T-helper 2 cell treated with Interferon-gamma antibody and Interleukin-4, amounts not matched to agents 5 μg/mL and 100 μg/mL, for 36 hours (primary cell): ENCODE data around the gene ARTN.

Experiments used
- DNase-seq: peaks from one replicate; pipeline ENCODE4 v3.0.0; 2021; ENCODE audit warnings: low spot score
- H3K27ac Mint-ChIP-seq: one replicate; pipeline ENCODE4 v1.8.0; 2021; ENCODE audit warnings: mild to moderate bottlenecking, mixed read lengths
- H3K27me3 Mint-ChIP-seq: one replicate; pipeline ENCODE4 v1.8.0; 2021; ENCODE audit warnings: low read depth, mixed read lengths
- H3K36me3 Mint-ChIP-seq: one replicate; pipeline ENCODE4 v1.8.0; 2021; ENCODE audit warnings: low read depth, mixed read lengths
- H3K4me1 Mint-ChIP-seq: one replicate; pipeline ENCODE4 v1.8.0; 2021; ENCODE audit warnings: low read depth, mixed read lengths
- H3K4me3 Mint-ChIP-seq: one replicate; pipeline ENCODE4 v1.8.0; 2022; ENCODE audit warnings: mild to moderate bottlenecking, moderate library complexity, mixed read lengths
- H3K9me3 Mint-ChIP-seq: one replicate; pipeline ENCODE4 v1.8.0; 2021; ENCODE audit warnings: mixed read lengths

Gene ARTN

DNA sequence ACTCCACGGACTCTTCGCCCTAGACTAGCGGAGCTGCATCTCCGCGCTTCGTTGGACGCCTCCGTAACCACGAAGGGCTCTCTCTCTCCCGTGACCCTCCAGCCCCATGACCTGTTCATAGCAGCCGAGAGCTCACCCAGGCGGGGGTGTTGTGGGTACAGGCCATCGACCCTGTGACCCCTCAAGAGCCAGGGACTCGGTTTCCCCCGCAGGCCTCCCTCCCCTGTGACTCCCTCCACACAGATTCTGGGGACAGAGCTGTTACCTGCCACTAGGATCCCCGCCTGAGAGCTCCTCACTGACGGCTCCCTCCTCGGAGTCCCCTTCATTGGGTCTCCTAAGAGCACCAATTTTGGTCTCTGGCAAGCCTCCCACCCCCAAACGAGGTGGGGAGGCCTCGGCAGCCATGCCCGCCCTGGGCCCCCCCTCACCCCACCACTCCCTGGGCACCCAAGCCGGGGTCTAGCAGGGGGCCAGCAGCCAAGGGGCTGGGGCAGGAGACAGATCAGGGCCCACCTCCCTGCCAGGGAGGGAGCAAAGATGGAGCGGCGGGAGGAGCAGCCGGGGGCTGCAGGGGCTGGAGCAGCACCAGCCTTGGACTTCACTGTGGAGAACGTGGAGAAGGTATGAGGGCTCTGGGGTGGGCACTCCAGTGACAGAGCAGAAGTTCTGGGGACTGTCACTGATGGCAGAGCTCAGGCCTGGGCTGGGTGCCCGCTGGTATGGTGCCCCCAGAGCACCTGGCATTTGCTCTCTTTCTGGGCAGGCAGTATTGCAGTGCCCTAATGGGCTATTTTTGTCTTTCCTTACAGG lies 13.7 kb downstream of the ARTN start:
- Mint-ChIP-seq H3K9me3 (no peaks in the 10 kb centered on the region), H3K36me3 (peaks cover 2% of the 10 kb centered on the region), H3K27ac (peak overlapping the region; percentile 92), H3K4me3 (peak overlapping the region; percentile 96), H3K4me1 (peaks cover 34% of the 10 kb centered on the region), H3K27me3 (no peaks in the 10 kb centered on the region)
- DNase-seq = no peak

DNA sequence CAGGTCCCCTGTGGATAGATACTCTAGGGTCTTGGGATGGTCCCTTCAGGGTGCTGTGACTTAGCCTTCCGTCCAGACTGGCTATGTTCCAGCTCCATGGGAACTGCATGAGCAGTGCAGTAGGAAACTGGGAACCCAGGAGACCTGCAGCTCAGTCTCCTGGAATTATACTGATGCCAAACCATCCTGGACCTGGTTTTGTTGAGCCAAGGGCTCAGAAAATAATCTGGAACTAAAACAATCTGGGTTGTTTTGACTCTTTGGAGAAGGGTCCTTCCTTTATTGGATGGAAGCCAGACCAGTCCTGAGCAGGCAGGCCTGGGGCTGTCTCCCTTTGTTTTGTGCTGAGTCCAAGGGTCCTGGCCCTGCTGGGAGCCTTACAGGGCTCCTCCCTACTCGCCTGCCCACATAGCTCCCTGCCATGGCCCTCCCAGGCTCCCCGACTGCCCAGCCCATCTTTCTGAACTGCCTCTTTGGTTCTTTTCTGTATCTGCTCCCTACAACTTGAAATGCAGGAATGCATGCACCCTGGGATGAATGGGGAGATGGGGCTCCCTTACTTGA lies 14.4 kb downstream of the ARTN start:
- peak overlapping the region; percentile 96 for H3K4me3 Mint-ChIP-seq
- H3K36me3 Mint-ChIP-seq = peaks cover 2% of the 10 kb centered on the region
- H3K4me1 Mint-ChIP-seq = peaks cover 34% of the 10 kb centered on the region
- DNase-seq = no peak
- H3K27me3 Mint-ChIP-seq = no peaks in the 10 kb centered on the region
- H3K9me3 Mint-ChIP-seq = no peaks in the 10 kb centered on the region
- H3K27ac Mint-ChIP-seq = peak overlapping the region; percentile 76

DNA sequence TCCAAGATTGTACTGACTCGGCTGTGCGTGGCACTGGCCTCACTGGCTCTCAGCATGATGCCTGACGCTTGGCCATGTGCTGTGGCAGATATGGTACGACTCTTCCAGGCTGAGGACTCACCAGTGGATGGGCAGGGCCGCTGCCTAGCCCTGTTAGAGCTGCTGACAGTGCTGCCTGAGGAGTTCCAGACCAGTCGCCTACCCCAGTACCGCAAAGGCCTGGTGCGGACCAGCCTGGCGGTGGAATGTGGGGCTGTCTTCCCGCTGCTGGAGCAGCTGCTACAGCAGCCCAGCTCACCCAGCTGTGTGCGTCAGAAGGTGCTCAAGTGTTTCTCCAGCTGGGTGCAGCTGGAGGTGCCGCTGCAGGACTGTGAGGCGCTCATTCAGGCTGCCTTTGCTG lies 16.1 kb downstream of the ARTN start:
- H3K27me3 Mint-ChIP-seq = no peaks in the 10 kb centered on the region
- peaks cover 29% of the 10 kb centered on the region for H3K4me1 Mint-ChIP-seq
- no peak overlapping the region for H3K27ac Mint-ChIP-seq
- DNase-seq = no peak
- H3K9me3 Mint-ChIP-seq = no peaks in the 10 kb centered on the region
- H3K4me3 Mint-ChIP-seq = no peak overlapping the region
- H3K36me3 Mint-ChIP-seq = peaks cover 2% of the 10 kb centered on the region

DNA sequence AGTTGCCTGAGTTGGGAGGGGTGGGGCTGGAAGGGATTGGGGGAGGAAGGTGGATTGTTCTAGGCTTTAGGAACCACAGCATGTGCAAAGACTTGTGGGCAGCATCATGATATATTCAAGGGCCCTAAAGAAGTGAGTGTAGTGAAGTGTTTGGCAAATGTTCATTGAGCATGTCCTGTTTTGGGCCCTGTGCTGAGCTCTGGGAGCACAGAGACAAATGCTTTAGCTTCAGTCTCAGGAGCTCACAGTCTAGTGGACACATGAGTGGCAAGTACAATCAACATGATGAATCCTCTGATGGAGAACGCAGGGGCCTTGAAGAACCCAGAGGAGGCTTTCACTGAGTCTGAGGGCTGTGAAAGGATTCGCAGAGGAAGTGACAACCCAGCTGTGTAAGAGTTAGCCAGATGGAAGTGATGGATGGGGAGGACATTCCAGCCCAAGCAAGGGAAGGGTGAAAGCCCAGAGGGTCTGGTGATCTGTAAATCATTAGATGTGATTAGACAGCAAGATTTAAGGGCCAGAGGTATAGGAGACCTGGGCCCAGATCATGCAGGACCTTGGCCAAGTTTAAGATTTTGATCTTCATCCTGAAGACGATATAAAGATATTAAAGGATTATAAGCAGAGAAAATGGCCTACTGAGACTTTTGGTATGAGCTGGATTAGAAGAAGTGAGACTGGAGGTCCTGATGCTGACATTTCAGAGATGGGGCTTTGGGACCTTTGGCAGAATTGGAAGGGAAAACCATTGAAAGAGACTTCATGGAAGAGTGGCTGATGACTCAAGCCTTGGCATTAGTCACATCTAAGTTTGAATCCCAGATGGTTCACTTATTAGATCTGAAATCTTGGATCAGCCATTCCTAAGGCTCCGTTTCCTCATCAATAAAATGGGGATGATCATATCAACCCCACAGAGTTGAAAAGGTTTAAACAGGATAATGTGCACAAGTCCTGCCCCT lies 17.7 kb downstream of the ARTN start:
- peaks cover 2% of the 10 kb centered on the region for H3K36me3 Mint-ChIP-seq
- H3K27me3 Mint-ChIP-seq = no peaks in the 10 kb centered on the region
- peaks cover 22% of the 10 kb centered on the region for H3K4me1 Mint-ChIP-seq
- H3K27ac Mint-ChIP-seq = no peak overlapping the region
- H3K4me3 Mint-ChIP-seq = no peak overlapping the region
- no peak for DNase-seq
- no peaks in the 10 kb centered on the region for H3K9me3 Mint-ChIP-seq

DNA sequence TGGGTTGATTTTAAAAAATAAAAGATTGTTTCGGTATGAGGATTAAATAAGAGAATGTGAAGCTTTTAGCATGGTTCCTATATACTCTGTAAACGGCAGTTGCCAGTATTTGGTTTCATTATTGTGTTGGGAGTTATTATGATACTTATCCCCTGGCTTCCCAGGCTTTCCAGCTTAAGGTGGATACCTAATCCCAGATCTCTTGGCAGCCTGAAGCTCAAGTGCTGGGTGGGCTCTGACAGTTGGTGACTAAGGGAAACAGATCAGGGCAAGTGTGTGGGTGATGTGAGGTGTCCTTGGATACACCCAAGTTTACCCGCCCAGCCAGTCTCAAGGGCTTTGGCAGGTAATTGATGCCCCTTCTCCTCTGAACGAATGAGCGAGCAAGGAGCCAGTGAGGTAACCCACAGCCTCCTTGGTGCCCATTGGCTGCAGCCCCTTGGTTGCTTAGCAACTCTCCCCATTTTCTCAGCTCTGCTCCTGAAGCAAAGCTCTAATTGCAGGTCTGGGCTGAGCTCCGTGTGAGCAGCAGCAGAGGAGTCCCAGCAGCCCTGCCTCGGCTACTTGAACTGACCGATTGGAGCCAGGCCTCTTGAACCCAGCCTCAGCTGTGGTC lies 19.2 kb downstream of the ARTN start:
- Mint-ChIP-seq H3K4me3 (no peak overlapping the region), H3K9me3 (no peaks in the 10 kb centered on the region), H3K27ac (no peak overlapping the region), H3K36me3 (peaks cover 2% of the 10 kb centered on the region), H3K4me1 (peaks cover 19% of the 10 kb centered on the region), H3K27me3 (no peaks in the 10 kb centered on the region)
- DNase-seq = no peak

DNA sequence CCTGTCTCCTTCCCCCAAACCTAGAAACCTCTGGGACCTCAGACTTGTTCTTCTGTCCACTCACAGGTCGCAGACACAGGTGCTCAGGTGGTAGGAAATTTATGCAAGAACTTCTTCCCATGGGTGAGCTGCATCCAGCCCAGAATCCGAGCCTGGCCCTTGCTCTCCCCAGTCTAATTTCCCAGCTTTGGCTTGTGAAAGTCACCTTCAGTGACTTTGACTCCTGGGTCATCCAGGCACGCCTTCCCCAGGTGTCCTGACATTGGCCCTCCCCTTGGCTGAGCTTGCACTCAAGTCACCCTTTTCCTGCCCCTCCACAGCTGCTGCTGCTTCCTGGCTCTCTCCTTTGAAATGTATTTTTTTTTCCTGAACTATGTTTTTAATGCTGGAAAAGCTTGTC lies 19.8 kb downstream of the ARTN start:
- DNase-seq = no peak
- H3K27ac Mint-ChIP-seq = no peak overlapping the region
- H3K4me1 Mint-ChIP-seq = peaks cover 13% of the 10 kb centered on the region
- no peak overlapping the region for H3K4me3 Mint-ChIP-seq
- no peaks in the 10 kb centered on the region for H3K27me3 Mint-ChIP-seq
- H3K36me3 Mint-ChIP-seq = peaks cover 2% of the 10 kb centered on the region
- no peaks in the 10 kb centered on the region for H3K9me3 Mint-ChIP-seq

DNA sequence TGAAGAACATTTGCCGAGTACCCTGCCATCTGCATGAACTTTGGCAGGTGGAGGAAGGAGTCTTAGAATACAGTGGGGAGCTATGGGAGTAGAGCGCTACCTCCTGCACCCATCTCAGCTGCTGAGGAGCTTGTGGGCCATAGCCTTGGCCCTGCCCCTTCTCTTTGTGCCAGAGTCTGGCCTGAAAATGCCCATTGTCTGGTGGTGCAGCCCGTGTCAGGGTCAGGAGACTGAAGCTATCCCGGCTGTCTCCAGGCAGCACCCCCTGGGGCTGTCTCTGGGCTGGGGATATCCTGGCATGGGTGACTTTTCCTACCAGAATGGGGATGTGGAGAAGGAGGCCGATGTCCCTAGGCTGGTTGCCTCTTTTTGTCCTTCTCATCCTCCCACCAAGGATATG lies 20.4 kb downstream of the ARTN start:
- Mint-ChIP-seq H3K4me1 (peaks cover 7% of the 10 kb centered on the region), H3K27ac (no peak overlapping the region), H3K36me3 (peaks cover 2% of the 10 kb centered on the region), H3K4me3 (no peak overlapping the region), H3K27me3 (no peaks in the 10 kb centered on the region), H3K9me3 (no peaks in the 10 kb centered on the region)
- no peak for DNase-seq

DNA sequence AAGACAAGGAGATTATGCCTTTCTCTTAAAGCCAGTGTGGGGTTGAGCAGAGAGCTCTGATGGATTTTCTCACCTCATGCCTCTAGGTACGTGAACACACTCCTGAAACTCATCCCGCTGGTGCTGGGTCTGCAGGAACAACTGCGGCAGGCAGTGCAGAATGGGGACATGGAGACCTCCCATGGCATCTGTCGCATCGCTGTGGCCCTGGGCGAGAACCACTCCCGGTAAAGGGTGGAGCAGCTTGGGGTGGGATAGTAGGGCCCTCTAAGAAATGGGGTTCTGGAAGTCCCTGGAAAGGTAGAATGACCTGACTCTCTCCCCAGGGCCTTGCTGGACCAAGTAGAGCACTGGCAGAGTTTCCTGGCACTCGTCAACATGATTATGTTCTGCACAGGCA lies 22.6 kb downstream of the ARTN start:
- Mint-ChIP-seq H3K27me3 (no peaks in the 10 kb centered on the region), H3K27ac (no peak overlapping the region), H3K9me3 (no peaks in the 10 kb centered on the region), H3K4me1 (no peaks in the 10 kb centered on the region), H3K4me3 (no peak overlapping the region), H3K36me3 (peaks cover 2% of the 10 kb centered on the region)
- DNase-seq = no peak

DNA sequence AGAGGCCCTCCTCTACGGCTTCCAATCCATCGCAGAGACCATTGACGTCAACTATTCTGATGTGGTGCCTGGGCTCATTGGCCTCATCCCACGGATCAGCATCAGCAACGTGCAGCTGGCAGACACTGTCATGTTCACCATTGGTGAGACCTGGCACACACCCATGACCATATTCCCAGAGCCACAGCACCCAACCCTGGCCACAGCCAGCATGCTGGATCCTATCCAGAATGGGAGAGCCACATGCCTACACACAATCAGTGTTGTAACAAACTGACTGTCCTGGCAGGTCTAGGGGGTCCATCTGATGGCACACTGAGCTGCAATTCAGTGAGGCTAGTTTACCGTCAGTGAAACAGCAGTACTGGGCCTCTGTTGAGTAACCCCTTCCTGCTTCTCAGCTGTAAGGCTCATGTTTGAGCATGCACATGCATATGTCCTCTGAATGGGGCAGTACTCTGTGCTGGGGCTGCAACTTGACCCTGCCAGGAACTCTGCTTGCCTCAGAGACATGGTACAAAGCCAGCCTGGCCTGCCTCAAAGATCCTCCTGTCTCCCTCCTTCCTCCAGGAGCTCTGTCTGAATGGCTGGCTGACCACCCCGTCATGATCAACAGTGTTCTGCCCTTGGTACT lies 23.9 kb downstream of the ARTN start:
- no peaks in the 10 kb centered on the region for H3K27me3 Mint-ChIP-seq
- H3K4me1 Mint-ChIP-seq = no peaks in the 10 kb centered on the region
- H3K27ac Mint-ChIP-seq = no peak overlapping the region
- H3K4me3 Mint-ChIP-seq = no peak overlapping the region
- DNase-seq = no peak
- peaks cover 2% of the 10 kb centered on the region for H3K36me3 Mint-ChIP-seq
- no peaks in the 10 kb centered on the region for H3K9me3 Mint-ChIP-seq

DNA sequence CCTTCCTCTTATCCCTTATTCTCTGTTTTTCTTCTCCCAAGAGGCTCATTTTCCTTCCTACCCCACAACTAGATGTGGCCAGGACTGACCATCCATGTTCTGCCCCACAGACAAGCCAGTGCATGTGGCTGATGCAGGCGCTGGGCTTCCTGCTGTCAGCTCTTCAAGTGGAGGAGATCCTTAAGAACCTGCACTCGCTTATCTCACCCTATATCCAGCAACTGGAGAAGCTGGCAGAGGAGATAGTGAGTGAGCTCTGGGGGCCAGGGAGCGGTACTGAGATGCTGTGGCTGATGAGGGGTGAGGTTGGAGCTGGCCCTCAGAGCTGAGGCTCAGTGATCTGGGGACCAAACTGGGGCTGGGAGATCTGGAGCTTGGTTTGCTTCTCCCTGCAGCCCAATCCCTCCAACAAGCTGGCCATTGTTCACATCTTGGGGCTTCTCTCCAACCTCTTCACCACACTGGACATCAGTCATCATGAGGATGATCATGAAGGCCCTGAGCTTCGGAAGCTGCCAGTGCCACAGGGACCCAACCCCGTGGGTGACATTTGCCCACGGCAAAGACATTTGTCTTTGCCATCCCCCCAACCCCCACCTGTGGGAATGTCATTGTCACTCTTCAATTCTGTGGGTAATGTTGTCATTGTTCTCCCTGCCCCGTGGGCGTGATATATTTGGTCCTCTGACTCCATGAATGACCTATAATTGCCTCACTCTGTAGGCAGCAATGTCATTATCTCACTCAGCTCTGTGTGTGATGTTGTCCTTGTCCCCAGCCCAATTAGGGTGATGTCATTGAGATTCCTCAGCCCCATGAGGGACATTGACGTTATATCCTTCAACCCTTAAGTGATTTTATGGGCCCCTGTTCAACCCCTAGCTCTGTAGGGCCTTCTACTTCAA lies 25.0 kb downstream of the ARTN start:
- Mint-ChIP-seq H3K36me3 (peaks cover 2% of the 10 kb centered on the region), H3K4me3 (no peak overlapping the region), H3K27ac (no peak overlapping the region), H3K27me3 (no peaks in the 10 kb centered on the region), H3K4me1 (no peaks in the 10 kb centered on the region), H3K9me3 (no peaks in the 10 kb centered on the region)
- DNase-seq = no peak

DNA sequence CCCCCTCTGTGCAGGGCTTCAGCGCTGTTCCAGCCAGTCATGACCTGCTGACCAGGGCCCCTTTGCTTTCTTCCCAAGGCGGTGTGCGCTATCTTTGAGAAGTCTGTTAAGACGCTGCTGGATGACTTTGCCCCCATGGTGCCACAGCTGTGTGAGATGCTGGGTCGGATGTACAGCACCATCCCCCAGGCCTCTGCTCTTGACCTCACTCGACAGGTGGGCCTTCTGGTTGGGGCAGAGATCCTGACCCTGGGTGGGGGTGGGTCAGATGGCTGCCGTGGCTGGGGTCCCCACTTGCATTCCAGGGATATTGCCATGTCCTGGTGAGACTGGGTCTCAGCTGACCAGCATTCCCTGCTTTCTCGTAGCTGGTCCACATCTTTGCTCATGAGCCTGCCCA lies 27.2 kb downstream of the ARTN start:
- H3K9me3 Mint-ChIP-seq = no peaks in the 10 kb centered on the region
- no peak for DNase-seq
- peaks cover 2% of the 10 kb centered on the region for H3K36me3 Mint-ChIP-seq
- H3K27me3 Mint-ChIP-seq = no peaks in the 10 kb centered on the region
- H3K4me1 Mint-ChIP-seq = no peaks in the 10 kb centered on the region
- no peak overlapping the region for H3K4me3 Mint-ChIP-seq
- H3K27ac Mint-ChIP-seq = no peak overlapping the region

DNA sequence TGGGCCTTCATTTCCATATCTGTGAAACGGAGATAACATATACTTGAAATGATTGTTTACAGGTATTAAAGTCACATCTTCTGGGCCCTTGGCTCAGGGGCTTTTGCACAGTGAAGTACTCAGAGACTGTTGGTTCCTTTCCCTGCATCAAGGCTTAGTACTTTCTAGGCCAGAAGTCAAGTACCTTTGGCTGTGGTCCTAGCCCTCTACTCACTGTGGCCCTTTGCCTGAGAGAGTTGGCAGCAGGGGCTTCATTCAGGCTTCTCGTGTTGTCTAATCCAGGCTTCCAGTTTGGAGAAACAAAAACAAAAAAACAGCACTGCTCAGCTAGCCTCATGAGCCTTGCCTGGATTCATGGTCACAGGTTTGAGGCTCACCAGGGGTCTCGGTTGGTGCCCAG lies 28.1 kb downstream of the ARTN start:
- Mint-ChIP-seq H3K36me3 (peaks cover 2% of the 10 kb centered on the region), H3K4me1 (no peaks in the 10 kb centered on the region), H3K27ac (no peak overlapping the region), H3K9me3 (no peaks in the 10 kb centered on the region), H3K27me3 (no peaks in the 10 kb centered on the region), H3K4me3 (no peak overlapping the region)
- no peak for DNase-seq

DNA sequence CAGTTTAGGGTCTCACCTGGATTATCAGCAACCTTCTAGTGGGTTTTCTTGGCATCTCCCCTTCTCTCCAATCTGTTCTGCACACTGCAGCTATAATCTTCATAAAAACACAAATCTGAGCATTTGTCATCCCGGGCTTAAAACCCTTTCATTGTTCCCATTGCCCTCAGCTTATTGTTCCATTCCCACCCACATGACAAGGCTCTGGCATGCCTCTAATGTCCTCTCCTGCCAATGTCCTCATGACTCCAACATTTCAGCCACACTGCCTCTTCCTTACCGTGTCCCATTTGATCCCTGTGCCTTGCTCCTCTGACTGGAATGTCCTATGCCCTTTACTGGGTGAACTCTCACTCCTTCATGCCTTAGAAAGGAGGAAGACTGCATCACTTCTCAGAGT lies 28.7 kb downstream of the ARTN start:
- no peak overlapping the region for H3K4me3 Mint-ChIP-seq
- no peaks in the 10 kb centered on the region for H3K4me1 Mint-ChIP-seq
- DNase-seq = no peak
- H3K9me3 Mint-ChIP-seq = no peaks in the 10 kb centered on the region
- peaks cover 2% of the 10 kb centered on the region for H3K36me3 Mint-ChIP-seq
- H3K27me3 Mint-ChIP-seq = no peaks in the 10 kb centered on the region
- H3K27ac Mint-ChIP-seq = no peak overlapping the region
